HepG2 (cell line): ENCODE measurements around the gene COPS6. TPM values are rescaled to one million over a fixed set of nuclear protein-coding genes. Genes with fewer than 3 reads are reported as not detected.

Experiments used
- CAMTA2 ChIP-seq: sonication (generic); formaldehyde crosslinking; IDR thresholded peaks from 2 replicates; pipeline ENCODE4 v1.4.0; 2020; ENCODE audit warnings: mild to moderate bottlenecking, missing genetic modification reagents, borderline replicate concordance
- FOXA1 ChIP-seq, 2 experiments: fragments of 450-650 bp in 1 of 2; sonication (generic) in 1 of 2; formaldehyde crosslinking in 1 of 2; IDR thresholded peaks; 2 replicates each; pipeline versions ENCODE4 v1.4.0 to v1.6.1; 2016 to 2020; ENCODE audit warnings: missing genetic modification reagents in 1 of 2
- GATAD2A ChIP-seq: IDR thresholded peaks from 2 replicates; pipeline ENCODE4 v1.6.1; 2016
- HIC2 ChIP-seq: sonication (generic); formaldehyde crosslinking; IDR thresholded peaks from 2 replicates; pipeline ENCODE4 v1.9.0; 2022; ENCODE audit warnings: low read depth, missing genetic modification reagents
- HMG20A ChIP-seq: IDR thresholded peaks from 2 replicates; pipeline ENCODE4 v1.6.1; 2016; ENCODE audit warnings: borderline replicate concordance
- IKZF1 ChIP-seq: fragments of 450-650 bp; IDR thresholded peaks from 2 replicates; pipeline ENCODE4 v1.7.1; 2016
- MED13 ChIP-seq: sonication (generic); formaldehyde crosslinking; IDR thresholded peaks from 2 replicates; pipeline ENCODE4 v1.5.0; 2020; ENCODE audit warnings: missing genetic modification reagents
- NONO ChIP-seq, 2 experiments: fragments of 450-650 bp in 1 of 2; sonication (generic) in 1 of 2; formaldehyde crosslinking in 1 of 2; IDR thresholded peaks in 1 of 2; conservative IDR thresholded peaks in 1 of 2; 2 replicates each; pipeline versions ENCODE4 v1.6.1 to v1.8.0; 2017 to 2022; ENCODE audit warnings: mild to moderate bottlenecking in 1 of 2, missing genetic modification reagents in 1 of 2, moderate library complexity in 1 of 2
- POLR2A ChIP-seq, 2 experiments: IDR thresholded peaks; 2 replicates each; pipeline ENCODE4 v1.6.1; 2011; ENCODE audit warnings: low read depth in 2 of 2, low read length in 2 of 2, mild to moderate bottlenecking in 1 of 2, moderate library complexity in 1 of 2; ENCODE audit not compliant: insufficient read depth in 1 of 2
- RARA ChIP-seq: IDR thresholded peaks from 2 replicates; pipeline ENCODE4 v1.6.1; 2016; ENCODE audit warnings: missing genetic modification reagents, missing compliant biosample characterization
- SSRP1 ChIP-seq: IDR thresholded peaks from 2 replicates; pipeline ENCODE4 v1.6.1; 2016; ENCODE audit warnings: control low read depth
- TBL1XR1 ChIP-seq: fragments of 150-350 bp; IDR thresholded peaks from 2 replicates; pipeline ENCODE4 v1.6.1; 2014; ENCODE audit warnings: borderline replicate concordance, low read length; ENCODE audit not compliant: partially characterized antibody
- TBX2 ChIP-seq: sonication (generic); formaldehyde crosslinking; IDR thresholded peaks from 2 replicates; pipeline ENCODE4 v1.5.0; 2020; ENCODE audit warnings: missing genetic modification reagents, mild to moderate bottlenecking, borderline replicate concordance
- ZFP1 ChIP-seq: IDR thresholded peaks from 2 replicates; pipeline ENCODE4 v1.6.1; 2016
- ZFX ChIP-seq: sonication (generic); formaldehyde crosslinking; IDR thresholded peaks from 2 replicates; pipeline ENCODE4 v1.4.0; 2020; ENCODE audit warnings: mild to moderate bottlenecking, low read depth, missing genetic modification reagents, moderate library complexity
- ZNF136 ChIP-seq: sonication (generic); formaldehyde crosslinking; IDR thresholded peaks from 2 replicates; pipeline ENCODE4 v1.8.1; 2022; ENCODE audit warnings: low read depth, mild to moderate bottlenecking, moderate library complexity, missing genetic modification reagents
- ZNF329 ChIP-seq: sonication (generic); formaldehyde crosslinking; IDR thresholded peaks from 2 replicates; pipeline ENCODE4 v1.9.0; 2021; ENCODE audit warnings: low read depth, mild to moderate bottlenecking, missing genetic modification reagents
- ZNF33B ChIP-seq: sonication (generic); formaldehyde crosslinking; IDR thresholded peaks from 2 replicates; pipeline ENCODE4 v1.5.1; 2020; ENCODE audit warnings: mild to moderate bottlenecking, missing genetic modification reagents
- ZNF687 ChIP-seq: sonication (generic); formaldehyde crosslinking; IDR thresholded peaks from 2 replicates; pipeline ENCODE4 v1.5.1; 2020; ENCODE audit warnings: mild to moderate bottlenecking, missing genetic modification reagents, moderate library complexity
- ZNF879 ChIP-seq: sonication (generic); formaldehyde crosslinking; IDR thresholded peaks from 2 replicates; pipeline ENCODE4 v1.8.1; 2023; ENCODE audit warnings: missing genetic modification reagents
- polyA plus RNA-seq, 8 experiments: library from polyadenylated mRNA; depleted of rRNA in 3 of 8; stranded (reverse) in 7 of 8; unstranded in 1 of 8; fragments of >200 nt; fragmentation: Illumina TruSeq in 4 of 8; extraction: Trizol in 4 of 8; gene quantifications; 2 replicates each; pipeline versions ENCODE4 v1.2.1 to v1.2.3, GENCODE V29; 2011 to 2016; ENCODE audit warnings: low read depth in 4 of 8, missing spikeins in 1 of 8, mixed read lengths in 1 of 8; ENCODE audit not compliant: insufficient read depth in 1 of 8
- total RNA-seq, 5 experiments: library from RNA; depleted of rRNA; stranded (reverse); fragments of >200 nt; fragmentation: Illumina TruSeq; extraction: Trizol; gene quantifications; 2 replicates each; pipeline ENCODE4 v1.2.3, GENCODE V29; 2016; ENCODE audit warnings: low read depth in 1 of 5
- TF ChIP-seq, protein P1 (sequence below): sonication (generic); formaldehyde crosslinking; conservative IDR thresholded peaks from 2 replicates; pipeline ENCODE4 v1.4.0; 2020; ENCODE audit warnings: missing genetic modification reagents
- TF ChIP-seq, protein P2 (sequence below): sonication (generic); formaldehyde crosslinking; IDR thresholded peaks from 2 replicates; pipeline ENCODE4 v1.4.0; 2020; ENCODE audit warnings: missing genetic modification reagents

Gene COPS6
- total and polyA plus RNA-seq, 2 of the 13 experiments (the other 11 are each of a cell fraction or from before 2014, with no cell fraction given), result 33.4 to 117 TPM

DNA sequence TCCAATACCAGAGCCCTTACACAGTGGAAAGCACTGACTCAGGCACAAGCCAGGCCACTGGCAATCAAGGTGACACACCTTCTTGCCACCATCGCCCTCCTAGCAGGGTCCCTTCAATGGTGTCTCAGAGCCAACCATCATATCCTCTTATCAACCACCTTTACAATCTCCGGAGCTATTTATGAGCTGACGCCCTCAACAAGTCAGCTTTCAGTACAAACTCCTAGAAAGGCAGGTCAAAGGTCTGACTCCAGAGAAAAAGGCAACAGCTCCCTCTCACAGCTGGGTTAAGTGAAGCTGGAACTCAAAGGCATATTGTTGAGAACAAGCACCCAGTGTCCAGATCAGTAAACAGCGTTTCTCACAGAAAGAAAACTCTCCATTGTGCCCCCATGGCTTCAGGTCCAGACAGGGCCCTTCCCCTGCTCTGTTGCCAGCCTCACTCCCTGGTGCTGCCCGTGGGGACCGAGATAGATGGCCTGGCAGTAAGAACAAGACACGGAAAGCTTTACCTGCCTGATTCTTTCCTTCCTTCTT is 9.7 kb upstream of the COPS6 start (continued):
- TF ChIP-seq ZNF687 (peak; percentile 39; the same call in 1 of the 2 replicates), ZFX (peak; percentile 46; the same call in 1 of the 2 replicates), IKZF1 (no peak), ZNF33B (CRISPR knock-in tag) (peak; percentile 54; the same call in 1 of the 2 replicates), GATAD2A (CRISPR knock-in tag) (peak; percentile 82), ZFP1 (peak; percentile 27; the same call in 1 of the 2 replicates), HIC2 (CRISPR knock-in tag) (peak; percentile 40), POLR2A (IDR thresholded peaks at IDR 0.05; ENCODE audit: insufficient read depth in 1 of 2, low read depth in 2 of 2, low read length in 2 of 2) (peak; percentile 17 to 79; a peak in 3 of 4 replicates), RARA (CRISPR knock-in tag) (peak; percentile 75), SSRP1 (CRISPR knock-in tag) (peak; percentile 79; the same call in 1 of the 2 replicates), MED13 (CRISPR knock-in tag) (no peak), ZNF329 (CRISPR knock-in tag) (no peak), HMG20A (peak; percentile 40; the same call in 1 of the 2 replicates), ZNF136 (CRISPR knock-in tag) (0 out of 2 replicates have a peak, but pooled peaks have one; percentile 58), NONO (IDR thresholded peaks at IDR 0.05) (no peak), NONO (CRISPR knock-in tag; conservative IDR thresholded peaks at IDR 0.05) (0 out of 2 replicates have a peak, but pooled peaks have one; percentile 43), TBX2 (CRISPR knock-in tag) (peak; percentile 82), CAMTA2 (CRISPR knock-in tag) (no peak), ZNF879 (no peak), TBL1XR1 (peak; percentile 50), FOXA1 (IDR thresholded peaks at IDR 0.05) (no peak), FOXA1 (CRISPR knock-in tag; IDR thresholded peaks at IDR 0.05) (peak; percentile 80)
- TF ChIP-seq, protein P1, sequence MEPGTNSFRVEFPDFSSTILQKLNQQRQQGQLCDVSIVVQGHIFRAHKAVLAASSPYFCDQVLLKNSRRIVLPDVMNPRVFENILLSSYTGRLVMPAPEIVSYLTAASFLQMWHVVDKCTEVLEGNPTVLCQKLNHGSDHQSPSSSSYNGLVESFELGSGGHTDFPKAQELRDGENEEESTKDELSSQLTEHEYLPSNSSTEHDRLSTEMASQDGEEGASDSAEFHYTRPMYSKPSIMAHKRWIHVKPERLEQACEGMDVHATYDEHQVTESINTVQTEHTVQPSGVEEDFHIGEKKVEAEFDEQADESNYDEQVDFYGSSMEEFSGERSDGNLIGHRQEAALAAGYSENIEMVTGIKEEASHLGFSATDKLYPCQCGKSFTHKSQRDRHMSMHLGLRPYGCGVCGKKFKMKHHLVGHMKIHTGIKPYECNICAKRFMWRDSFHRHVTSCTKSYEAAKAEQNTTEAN (CRISPR knock-in tag), result 0 out of 2 replicates have a peak, but pooled peaks have one; percentile 22
- TF ChIP-seq, protein P2, sequence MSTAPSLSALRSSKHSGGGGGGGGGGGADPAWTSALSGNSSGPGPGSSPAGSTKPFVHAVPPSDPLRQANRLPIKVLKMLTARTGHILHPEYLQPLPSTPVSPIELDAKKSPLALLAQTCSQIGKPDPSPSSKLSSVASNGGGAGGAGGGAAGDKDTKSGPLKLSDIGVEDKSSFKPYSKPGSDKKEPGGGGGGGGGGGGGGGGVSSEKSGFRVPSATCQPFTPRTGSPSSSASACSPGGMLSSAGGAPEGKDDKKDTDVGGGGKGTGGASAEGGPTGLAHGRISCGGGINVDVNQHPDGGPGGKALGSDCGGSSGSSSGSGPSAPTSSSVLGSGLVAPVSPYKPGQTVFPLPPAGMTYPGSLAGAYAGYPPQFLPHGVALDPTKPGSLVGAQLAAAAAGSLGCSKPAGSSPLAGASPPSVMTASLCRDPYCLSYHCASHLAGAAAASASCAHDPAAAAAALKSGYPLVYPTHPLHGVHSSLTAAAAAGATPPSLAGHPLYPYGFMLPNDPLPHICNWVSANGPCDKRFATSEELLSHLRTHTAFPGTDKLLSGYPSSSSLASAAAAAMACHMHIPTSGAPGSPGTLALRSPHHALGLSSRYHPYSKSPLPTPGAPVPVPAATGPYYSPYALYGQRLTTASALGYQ, result peak; percentile 47; the same call in 1 of the 2 replicates
